Activated CD4-positive, alpha-beta T cell treated with anti-CD3 and anti-CD28 coated beads, Interleukin-2, amount 50 U/mL, for 1 hour (primary cell): Measurements from ENCODE around the gene ARID1B.
"Not testable (repeated sequence)": the region's sequence is repeated elsewhere in the genome, so short reads cannot be mapped to it uniquely, and the experiment has no call there.

Source experiments
- DNase-seq: peaks from one replicate; pipeline ENCODE4 v3.0.0-alpha.2; 2020

The ARID1B gene

DNA sequence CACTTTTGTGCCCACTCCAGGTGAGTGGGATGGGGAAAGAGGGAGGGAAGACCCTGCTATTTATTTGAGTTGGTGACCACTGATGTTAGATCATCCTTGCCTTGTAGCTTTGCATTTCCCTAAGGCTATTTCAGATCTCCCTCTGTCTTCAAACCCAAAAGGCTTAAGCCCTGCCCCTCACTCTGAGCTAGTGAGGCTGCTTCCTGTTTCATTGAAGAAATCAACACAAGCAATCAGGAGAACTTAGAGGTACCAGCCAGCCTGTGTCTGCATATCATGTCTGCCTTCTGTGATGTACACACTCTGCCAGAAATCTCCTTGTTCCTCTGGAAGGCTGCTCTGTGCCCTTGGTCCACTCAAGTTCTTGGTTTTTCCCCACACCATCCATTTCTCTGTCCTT, 135.3 kb downstream of the ARID1B start:
- no peak for DNase-seq

DNA sequence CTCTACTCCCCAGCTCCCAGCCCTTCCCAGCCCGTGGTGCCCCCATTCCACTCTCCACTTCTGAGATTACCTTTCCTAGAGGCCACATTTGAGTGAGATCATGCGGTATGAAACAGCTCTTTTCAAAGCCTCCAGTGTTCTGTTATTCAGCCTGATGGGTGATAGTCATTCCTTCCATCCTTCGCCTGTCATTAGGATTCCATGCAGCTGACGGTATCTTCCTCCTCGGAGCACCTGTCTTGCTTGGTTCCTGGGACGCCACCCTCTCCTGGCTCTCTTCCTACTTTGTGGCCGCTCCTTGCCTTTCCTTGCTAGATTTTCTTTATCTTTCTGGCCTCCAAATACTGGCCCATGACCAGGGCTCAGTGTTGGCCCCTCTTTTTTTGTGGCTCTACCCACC, 137.0 kb downstream of the ARID1B start:
- DNase-seq, result no peak

DNA sequence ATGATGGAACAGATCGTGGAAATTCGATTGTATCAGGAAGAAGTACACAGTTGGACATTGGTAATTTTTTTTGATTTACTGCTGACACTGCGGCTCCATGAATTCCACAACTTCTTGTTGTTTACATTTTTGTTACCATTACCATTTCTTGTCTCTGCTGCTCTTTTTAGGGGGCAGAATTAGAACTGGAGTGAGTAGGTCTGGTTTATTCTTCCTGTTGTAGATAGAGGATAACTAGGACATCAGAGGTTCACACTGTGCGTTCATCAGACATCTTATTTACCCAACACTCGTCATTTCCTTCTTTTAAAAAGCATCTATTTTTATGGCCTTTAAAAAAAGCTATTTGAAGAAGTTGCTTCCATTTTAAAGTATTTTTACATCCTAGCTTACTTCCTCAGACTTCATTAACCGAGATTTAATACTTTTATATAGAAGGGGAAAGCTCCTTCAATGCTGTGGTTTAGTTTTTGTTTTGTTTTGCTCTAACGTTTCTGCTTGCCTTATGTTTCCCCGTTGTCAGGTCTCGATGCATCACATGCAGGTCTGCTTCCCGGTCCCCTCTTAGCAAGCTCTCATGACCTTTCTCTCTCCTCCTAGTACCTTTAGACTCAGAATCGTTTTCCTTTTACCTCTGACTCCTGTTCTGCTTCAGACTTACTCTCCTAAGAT, 139.1 kb downstream of the ARID1B start:
- DNase-seq, result no peak

DNA sequence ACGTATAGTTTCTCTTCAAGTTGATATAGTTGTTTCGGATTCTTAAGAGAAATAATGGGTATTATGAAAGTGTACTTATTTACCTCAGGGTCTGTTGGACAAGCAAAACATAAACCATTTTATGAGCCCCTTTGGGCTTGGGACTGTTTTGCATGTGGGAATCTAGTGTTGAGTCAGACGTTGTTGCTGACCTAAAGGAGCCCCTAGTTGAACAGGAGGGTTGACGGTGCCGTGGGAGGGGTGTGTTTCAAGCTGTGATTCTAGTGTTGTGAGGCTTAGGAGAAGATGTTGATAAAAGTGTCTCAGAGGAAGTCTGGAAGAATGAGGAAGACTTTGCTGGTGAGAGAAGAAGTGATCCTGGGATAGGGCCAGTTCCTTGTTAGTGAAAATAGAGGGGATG, 140.0 kb downstream of the ARID1B start:
- no peak for DNase-seq

DNA sequence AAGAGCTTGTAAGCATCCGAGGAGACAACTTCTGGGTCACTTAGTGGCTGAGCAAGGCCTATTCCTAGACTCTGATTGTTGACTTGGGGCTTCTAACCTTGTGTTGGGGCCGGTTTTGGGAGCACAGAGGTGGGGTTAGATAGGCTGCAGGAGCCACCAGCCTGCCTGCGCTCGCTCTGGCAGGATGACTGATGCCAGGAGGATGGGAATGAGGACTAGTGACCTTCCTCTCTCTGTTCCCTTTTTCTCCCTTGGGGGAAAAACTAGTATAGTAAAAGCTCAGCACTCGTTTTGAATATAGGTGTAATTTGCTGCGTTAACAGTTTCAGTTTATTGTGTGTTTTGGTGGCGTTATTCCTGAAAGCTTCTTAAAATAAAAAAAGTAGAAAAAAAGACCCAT, 141.5 kb downstream of the ARID1B start:
- no peak for DNase-seq

DNA sequence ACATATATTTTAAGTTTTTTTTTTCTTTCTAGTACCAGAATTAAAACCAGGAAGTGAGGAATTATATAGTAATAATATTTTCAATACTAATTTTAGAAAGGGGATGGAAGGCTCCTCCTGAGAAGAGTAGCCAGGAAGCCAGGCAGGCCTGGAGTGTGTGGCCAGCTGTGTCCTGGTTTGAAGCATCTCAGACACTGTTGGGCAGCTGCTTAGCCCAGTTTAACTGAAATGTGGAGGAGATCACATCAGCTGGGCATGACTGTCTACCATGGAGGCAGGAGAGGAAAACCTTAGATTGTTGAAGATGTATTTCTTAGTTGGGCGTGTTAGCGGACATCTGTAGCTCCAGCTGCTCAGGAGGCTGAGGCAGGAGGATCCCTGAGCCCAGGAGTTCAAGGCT, 142.2 kb downstream of the ARID1B start:
- DNase-seq, result no peak

DNA sequence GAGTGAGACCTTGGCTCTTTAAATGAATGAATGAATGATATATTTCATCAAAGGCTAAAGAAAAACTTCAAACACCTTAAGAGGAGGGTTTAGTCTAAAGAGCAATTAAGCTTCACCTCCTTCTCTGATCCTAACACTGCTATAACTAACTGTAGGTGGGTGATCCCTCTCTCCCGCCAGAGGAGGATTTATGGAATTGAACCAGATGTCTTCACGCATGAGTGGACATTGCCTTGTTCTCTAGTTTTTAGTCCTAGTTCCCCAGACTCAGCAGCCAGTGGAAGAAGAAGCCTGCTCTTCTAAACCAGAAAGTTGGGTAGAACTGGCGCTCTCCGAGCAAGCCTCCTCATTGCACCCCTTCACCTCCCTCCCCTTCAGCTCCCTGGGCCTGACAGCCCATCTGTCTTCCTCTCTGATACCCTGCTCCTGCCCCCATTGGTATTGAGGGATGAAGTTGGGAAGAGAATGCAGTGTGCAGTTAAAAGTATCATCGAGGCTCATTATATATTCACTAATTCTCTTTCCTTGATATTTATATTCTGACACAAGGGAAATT, 142.7 kb downstream of the ARID1B start:
- DNase-seq, result no peak

DNA sequence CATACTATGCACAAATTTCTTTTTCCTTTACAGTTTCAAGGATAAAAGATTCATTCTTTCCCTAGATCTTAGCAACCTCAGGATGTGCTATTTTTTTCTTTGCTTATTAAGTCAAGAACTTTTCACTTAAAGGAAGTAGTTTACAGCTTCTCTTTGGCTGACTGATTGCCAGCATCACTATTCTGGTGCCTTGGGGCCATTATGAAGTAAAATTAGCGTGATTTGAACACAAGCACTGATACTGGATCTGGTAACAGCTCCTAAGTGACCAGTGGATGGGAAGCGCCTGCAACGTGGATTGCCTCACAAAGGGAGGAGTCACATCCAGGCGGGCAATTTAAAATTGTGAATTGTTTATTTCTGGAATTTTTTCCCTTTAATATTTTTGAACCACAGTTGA, 147.1 kb downstream of the ARID1B start:
- no peak for DNase-seq

DNA sequence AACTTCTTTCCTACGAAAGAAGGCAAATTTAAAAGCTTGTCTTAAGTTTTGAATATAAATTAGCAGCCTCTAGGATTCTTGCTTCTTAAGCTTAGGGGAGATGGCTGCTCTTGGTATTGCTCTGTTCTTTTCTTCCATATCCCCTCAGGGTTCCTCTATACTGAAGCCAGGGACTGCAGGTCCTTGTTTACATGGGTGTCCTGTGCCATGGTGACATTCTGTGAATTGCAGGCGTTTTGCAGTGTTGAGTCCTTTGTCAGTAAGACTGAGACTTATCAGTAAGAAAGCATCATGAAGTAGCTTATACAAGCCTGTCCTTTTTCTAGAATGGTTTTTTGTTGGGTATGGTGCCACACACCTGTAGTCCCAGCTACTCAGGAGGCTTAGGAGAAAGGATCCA, 147.8 kb downstream of the ARID1B start:
- no peak for DNase-seq

DNA sequence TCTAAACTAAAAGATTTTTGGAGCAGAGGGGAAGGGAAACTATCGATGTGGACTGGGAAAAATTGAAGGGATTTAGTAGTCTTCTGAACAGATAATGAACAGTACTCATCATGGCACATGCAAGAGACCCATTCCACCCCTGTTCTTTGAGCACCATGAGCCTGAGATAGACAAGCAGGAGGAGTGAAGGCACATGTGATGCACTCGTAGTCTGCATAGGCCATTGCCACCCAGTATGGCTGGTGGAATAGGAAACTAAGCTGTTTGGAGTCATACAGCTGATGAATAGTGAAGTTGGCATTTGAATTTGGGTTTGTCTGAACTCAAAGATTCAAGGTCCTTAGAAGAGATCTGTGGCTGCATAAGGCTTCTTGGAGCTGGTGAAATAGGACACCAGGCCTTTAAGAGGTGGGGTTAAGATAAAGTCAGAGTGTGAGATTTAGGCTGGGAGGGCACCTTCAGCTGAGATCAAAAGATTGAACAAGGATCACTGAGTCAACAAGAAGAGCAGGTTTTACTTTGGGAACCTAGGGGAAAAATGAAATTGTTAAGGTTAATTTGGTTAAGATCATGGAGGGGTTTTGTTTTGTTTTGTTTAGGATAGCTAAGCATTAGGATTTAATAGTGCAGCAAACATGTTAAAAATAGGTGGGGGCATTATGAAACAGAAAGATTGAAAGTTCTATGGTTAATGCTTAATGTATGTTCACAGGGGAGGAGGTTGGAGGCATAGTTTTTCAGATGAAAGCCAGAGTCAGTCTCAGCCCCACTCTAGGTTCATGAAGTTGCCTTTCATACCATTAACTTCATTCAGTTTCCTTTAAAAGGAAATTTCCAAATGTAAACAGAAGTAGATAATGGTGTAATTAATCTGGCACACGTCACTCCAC, 148.8 kb downstream of the ARID1B start:
- no peak for DNase-seq

DNA sequence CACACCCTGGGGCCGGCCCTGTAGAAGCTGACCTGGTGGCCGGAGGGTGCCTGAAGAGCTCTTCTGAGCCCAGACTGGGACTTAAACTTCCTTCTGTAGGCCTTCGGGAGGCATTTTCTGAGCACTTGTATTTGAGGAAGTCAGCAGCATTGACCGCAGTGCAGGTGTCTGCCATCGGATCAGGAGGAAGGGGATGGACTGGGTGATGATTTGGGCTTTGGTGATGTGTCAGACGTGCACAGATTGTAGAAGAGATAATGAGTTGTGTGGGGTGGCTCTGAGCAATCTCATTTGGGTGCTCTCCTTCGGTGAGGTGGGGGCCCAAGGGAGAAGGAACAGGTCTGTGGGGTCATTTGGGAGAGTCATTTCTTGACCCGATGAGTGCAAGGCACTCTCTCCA, 150.9 kb downstream of the ARID1B start:
- DNase-seq, result no peak

DNA sequence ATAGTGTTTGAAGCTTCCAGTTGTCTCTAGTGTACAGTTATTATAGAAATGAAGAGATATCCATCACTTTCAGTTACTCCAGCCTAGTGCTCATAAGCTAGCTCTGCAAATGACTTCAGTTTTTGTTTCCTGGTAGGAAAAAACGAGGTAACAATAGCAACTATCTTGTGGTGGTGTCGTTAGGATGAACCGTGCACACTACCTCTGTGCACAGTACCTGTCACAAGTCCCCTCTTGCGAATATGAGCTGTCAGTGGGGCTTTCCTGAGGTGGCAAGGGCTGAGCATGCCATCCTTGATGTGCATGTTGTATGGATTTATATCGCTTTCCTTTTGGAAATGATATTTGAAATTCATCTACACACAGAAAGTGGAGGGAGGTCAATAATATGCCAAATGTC, 151.8 kb downstream of the ARID1B start:
- DNase-seq, result no peak

DNA sequence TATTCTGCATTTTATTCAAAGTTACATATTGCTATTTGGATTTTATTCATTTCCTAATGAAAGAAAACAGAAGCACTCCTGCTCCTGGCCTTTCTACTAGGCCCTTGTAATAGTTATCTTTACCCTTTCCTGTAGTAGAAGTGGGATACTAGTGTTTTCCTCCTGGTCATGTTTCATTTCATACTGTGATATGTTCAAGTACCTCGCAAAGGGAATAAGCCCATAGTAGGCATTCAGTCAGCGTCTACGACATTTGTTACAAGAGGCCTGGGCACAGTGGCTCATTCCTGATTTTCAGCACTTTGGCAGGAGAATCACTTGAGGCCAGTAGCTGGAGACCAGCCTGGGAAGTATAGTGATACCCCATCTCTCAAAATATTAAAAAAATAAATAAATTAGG, 154.1 kb downstream of the ARID1B start:
- DNase-seq, result no peak

DNA sequence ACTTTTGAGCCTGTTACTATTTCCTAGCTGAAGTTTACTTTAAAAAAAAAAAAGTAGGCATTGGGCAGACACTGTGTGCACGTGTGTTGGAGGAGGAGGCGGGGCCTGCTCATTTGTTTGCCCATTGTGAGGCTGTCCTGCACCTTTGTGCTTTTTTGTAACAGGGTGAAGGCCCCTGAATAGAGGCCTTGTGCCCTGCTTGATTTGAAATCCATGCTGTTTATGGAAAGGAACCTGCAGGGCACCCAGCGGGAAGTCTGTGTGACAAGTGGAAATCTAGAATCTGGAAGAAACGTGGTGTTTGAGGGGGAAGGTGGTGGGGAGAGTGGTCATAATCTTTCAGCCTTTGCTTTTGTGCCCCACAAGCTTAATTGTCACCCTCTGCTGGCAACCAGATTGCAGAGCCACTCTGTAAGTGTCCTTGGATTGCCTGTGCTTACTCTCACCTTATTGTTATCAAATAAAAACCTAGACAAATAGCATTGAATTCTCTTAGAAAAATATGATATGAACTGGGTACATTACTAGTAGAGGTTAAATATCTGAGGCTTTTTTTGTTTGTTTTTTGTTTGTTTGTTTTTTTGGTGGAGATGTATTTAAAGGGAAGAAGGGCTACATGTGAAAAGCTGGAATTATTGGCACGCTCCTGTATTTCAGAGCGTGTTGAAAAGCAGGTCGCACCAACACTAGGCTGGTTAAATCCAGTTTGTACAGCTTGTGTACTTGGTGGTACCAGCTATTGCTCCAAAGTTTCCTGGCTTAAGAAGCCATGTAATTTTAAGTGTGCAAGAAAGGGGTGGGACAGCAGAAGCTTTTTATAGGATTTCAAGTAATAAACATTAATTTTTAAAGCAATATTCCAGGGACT, 156.3 kb downstream of the ARID1B start:
- no peak for DNase-seq

DNA sequence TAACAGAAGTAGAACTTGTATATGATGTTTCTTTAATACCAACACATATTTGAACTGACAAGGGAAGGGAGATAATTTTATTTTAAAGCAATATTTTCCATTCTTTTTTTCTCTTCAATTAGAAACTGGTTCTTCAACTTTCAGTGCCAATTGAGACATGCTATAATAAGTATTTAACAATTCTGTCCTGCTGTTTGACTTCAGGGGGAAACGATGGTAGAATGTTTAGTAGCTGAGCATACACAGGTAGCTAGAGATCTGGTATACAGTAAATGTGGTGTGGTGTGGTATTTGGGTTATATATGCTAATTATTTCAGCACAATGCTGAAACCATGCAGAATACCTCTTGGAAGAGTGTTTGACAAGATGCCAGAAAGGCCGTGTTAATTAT, 156.9 kb downstream of the ARID1B start:
- DNase-seq, result no peak

DNA sequence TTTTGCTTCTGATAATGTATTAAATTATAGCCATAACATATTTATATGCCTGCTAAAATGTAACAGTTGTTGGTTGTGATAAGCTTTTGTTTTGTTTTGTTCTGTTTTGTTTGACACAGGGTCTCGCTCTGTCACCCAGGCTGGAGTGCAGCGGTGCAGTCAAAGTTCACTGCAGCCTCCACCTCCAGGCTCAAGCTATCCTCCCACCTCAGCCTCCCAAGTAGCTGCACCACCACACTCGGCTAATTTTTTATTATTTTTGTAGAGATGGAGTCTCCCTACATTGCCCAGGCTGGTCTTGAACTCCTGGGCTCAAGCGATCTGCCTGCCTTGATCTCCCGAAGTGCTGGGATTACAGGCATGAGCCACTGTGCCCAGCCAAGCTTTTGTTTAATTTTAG, 157.8 kb downstream of the ARID1B start:
- no peak for DNase-seq

DNA sequence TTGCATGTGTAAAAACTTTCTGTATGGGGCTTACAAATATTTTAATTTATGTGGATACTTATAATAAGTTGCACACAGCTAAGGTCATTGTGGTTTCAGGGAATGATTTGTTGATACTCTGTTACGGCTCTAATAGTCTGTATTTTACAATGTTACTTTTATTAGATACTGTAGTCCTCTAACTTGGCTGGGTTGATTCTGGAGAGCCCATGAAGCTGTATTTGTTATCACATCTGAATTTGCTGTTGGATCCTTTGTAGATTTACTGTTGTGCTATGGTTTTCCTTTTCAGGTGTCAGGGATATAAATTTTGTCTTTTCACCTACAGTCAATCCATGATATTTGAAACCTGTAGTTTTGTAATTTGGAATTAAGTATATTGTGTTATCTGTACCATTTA, 161.0 kb downstream of the ARID1B start:
- no peak for DNase-seq

DNA sequence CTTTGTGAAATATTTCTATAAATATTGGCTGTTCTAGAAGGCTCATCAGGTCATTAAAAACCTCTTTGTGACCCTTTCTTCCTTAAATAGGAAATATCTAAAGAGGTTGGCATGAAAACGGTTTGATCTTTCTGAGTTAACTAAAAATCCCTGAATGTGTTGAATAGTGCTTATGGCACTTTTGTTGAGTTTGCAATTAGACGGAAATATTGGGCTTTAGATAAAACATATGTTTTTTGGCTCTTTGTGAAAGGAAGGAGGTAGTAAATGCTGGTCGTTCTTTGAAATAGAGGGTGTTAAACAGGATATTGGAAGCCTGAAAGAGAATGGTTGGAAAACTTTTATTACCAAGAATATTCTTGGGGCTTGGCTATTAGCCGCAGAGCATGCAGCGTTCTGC, 163.0 kb downstream of the ARID1B start:
- DNase-seq, result no peak

DNA sequence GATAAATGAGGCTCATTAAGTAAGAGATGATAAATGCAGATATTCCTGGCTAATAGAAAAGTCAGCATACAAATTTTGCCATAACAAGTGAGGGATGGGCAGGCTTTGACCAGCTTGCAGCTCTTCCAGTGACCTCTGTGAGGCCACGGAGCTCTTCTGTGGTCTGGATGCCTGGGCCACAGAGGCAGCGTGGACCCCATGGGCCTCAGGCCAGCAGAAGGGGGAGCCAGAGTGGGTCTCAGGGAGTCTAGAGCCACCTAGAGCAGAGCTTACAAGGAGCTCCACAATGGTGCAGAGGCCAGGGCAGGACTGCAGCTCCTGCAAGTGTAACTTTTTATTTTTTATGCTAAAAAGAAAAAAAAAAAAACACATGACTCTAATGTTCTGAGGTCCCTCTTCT, 165.1 kb downstream of the ARID1B start:
- DNase-seq, result no peak

DNA sequence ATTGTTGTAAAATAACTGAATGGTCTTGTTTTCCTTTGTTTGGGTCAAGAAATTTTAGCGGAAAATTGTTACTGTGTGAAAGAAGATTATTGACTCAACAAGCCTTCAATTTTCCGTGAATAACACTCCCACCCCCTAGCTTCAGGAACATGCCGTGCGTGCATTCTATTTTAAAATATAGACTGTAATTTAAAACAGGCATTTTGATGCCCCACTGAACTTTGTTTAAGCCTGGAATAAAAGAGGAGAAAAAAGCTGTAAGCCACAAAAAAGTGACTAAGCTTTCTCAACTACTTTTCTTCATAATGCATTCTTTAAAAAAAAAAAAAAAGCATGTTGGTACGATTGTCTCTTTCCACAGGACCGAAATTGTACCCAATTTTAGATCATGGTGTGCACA, 166.0 kb downstream of the ARID1B start:
- no peak for DNase-seq

DNA sequence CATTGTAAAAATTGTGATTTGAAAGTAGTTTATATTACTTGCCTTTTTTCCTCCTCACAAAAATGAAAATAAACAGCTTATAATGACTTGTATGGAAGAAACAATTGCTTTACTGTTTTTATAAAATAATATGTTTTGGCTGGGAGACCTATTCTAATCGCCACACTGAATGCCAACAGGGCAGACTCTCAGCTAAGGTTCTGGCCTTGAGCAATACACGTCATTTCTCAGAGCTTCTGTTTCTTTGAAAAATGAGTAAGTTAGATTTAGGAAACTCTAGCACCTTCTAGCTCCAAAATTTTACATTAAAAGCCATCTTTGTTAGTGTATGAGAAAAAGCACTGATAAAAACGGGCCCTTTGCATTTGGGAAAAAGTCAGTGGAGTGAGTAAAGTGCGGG, 166.6 kb downstream of the ARID1B start:
- no peak for DNase-seq

DNA sequence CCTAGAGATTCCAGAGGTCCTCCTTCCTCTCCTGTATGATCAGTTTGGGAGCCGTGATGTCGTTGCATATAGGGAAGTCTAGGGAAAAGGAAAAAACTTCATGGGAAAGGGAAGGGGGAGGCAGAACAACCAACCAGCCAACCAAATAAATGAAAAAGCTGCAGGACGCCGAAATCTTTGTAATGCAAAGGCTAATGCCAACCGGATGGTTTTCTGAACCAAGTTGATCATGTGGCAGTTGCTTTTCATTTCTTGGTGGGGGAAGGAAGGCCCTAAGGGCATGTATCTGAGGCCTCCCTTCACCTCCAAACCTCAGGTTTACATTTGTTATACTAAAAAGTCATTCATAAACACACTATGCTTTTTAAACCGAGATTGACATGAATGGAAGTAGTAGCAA, 167.2 kb downstream of the ARID1B start:
- DNase-seq, result no peak

DNA sequence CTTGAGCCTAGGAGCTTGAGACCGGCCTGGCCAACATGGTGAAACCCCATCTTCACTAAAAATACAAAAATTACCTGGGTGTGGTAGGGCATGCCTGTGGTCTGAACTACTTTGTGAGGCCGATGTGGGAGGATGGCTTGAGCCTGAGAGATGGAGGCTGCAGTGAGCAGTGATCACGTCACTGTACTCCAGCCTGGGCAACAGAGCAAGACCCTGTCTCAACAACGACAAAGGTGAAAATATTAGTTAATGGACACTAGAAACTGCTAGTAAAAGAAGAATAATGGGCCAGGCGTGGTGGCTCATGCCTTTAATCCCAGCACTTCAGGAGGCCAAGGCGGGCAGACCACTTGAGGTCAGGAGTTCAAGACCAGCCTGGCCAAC, 168.6 kb downstream of the ARID1B start:
- not testable (repeated sequence) for DNase-seq
